LoVo (cell line): Measurements from ENCODE around the gene KAT2B.
A peak's percentile ranks its signal among the peaks of the same experiment; 100 is the strongest.

Source experiments
- DNase-seq: peaks from one replicate; pipeline ENCODE4 v3.0.0-alpha.2; 2016; ENCODE audit warnings: low spot score

KAT2B gene

GRCh38 chr3:20143519-20143918 lies 103.3 kb downstream of the KAT2B start:
- DNase-seq, result no peak

- DNase-seq, result no peak
Observed at GRCh38 chr3:20145874-20146273, 105.6 kb downstream of the KAT2B start.

- no peak for DNase-seq
Observed at GRCh38 chr3:20146301-20146700, 106.1 kb downstream of the KAT2B start.

GRCh38 chr3:20147361-20147760 lies 107.1 kb downstream of the KAT2B start:
- DNase-seq, result no peak

- no peak for DNase-seq
Observed at GRCh38 chr3:20148466-20148865, 108.2 kb downstream of the KAT2B start.

- no peak for DNase-seq
Observed at GRCh38 chr3:20154078-20154477, 113.8 kb downstream of the KAT2B start.

GRCh38 chr3:20154928-20155327 lies 114.7 kb downstream of the KAT2B start:
- DNase-seq, result no peak

GRCh38 chr3:20160230-20160629 lies 120.0 kb downstream of the KAT2B start:
- no peak for DNase-seq

GRCh38 chr3:20161714-20162113 lies 121.5 kb downstream of the KAT2B start:
- DNase-seq, result no peak

GRCh38 chr3:20173844-20174410 lies 133.7 kb downstream of the KAT2B start:
- DNase-seq, result no peak

GRCh38 chr3:20181276-20181675 lies 141.0 kb downstream of the KAT2B start:
- DNase-seq, result no peak

- DNase-seq, result no peak
Observed at GRCh38 chr3:20182206-20182605, 142.0 kb downstream of the KAT2B start.

- peak; percentile 2 for DNase-seq
Observed at GRCh38 chr3:20185331-20185678, 145.1 kb downstream of the KAT2B start.

GRCh38 chr3:20185679-20186599 lies 145.7 kb downstream of the KAT2B start, which contains the start of gene SGO1:
Gene SGO1, minus strand, starts transcription at chr3:20186206. Its CDS starts 2,179 bp downstream, at chr3:20184027.
- DNase-seq, result peak; percentile 96

- DNase-seq, result no peak
Observed at GRCh38 chr3:20186600-20187004, 146.4 kb downstream of the KAT2B start.

- DNase-seq, result no peak
Observed at GRCh38 chr3:20190991-20191390, 150.7 kb downstream of the KAT2B start.

GRCh38 chr3:20194793-20195460 lies 154.7 kb downstream of the KAT2B start:
- no peak for DNase-seq

- peak; percentile 82 for DNase-seq
Observed at GRCh38 chr3:20197775-20198174, 157.5 kb downstream of the KAT2B start.

GRCh38 chr3:20201143-20201542 lies 160.9 kb downstream of the KAT2B start:
- no peak for DNase-seq
